ENCODE measurements around the gene CDH2. TPM values are rescaled to one million over a fixed set of nuclear protein-coding genes. Genes with fewer than 3 reads are reported as not detected.
A peak's percentile ranks its signal among the peaks of the same experiment; 100 is the strongest.

The CDH2 gene
- total RNA-seq, 1 donor from 2014 or later: 198 TPM

- Mint-ChIP-seq H3K9me3 (ENCODE audit: low read depth) (no peaks in the 10 kb centered on the region), H3K4me3 (ENCODE audit: unreplicated experiment) (no peak overlapping the region), H3K27me3 (ENCODE audit: low read depth) (no peaks in the 10 kb centered on the region), H3K4me1 (ENCODE audit: low read depth) (peaks cover 67% of the 10 kb centered on the region), H3K27ac (ENCODE audit: unreplicated experiment) (peak overlapping the region; percentile 74), H3K36me3 (ENCODE audit: low read depth) (no peaks in the 10 kb centered on the region)
- TF ChIP-seq, protein P1, sequence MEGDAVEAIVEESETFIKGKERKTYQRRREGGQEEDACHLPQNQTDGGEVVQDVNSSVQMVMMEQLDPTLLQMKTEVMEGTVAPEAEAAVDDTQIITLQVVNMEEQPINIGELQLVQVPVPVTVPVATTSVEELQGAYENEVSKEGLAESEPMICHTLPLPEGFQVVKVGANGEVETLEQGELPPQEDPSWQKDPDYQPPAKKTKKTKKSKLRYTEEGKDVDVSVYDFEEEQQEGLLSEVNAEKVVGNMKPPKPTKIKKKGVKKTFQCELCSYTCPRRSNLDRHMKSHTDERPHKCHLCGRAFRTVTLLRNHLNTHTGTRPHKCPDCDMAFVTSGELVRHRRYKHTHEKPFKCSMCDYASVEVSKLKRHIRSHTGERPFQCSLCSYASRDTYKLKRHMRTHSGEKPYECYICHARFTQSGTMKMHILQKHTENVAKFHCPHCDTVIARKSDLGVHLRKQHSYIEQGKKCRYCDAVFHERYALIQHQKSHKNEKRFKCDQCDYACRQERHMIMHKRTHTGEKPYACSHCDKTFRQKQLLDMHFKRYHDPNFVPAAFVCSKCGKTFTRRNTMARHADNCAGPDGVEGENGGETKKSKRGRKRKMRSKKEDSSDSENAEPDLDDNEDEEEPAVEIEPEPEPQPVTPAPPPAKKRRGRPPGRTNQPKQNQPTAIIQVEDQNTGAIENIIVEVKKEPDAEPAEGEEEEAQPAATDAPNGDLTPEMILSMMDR (IDR thresholded peaks at IDR 0.05): no peak
- DNase-seq (ENCODE audit: low spot score): no peak
Observed at GRCh38 chr18:28120828-28121515, 56.0 kb downstream of the CDH2 start.

- Mint-ChIP-seq H3K4me3 (ENCODE audit: unreplicated experiment) (no peak overlapping the region), H3K4me1 (ENCODE audit: low read depth) (peaks cover 81% of the 10 kb centered on the region), H3K27me3 (ENCODE audit: low read depth) (no peaks in the 10 kb centered on the region), H3K36me3 (ENCODE audit: low read depth) (no peaks in the 10 kb centered on the region), H3K9me3 (ENCODE audit: low read depth) (no peaks in the 10 kb centered on the region), H3K27ac (ENCODE audit: unreplicated experiment) (peak overlapping the region; percentile 93)
- no peak for DNase-seq (ENCODE audit: low spot score)
- TF ChIP-seq, protein P1 (IDR thresholded peaks at IDR 0.05): no peak
Observed at GRCh38 chr18:28116461-28116860, 60.5 kb downstream of the CDH2 start.

DNA sequence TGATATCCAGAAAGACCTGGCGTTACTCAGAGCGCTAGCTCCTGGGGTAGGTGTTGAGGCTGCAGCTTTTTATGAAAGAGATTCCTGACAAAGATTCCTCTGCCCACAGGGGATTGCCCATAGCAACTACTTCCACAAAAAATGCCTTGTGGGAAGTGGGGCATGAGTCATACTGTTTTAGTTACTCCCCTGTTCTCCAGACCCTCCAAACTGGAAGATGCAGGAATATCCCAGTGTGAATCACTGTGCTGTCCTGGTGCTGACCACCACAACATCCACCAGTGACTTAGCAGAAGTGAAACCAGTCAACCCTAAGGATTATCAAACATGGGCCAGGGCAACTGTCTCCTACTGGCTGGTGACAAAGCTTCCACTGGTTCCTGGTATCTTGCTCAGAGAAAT, 61.8 kb downstream of the CDH2 start:
- peaks cover 82% of the 10 kb centered on the region for H3K4me1 Mint-ChIP-seq (ENCODE audit: low read depth)
- H3K36me3 Mint-ChIP-seq (ENCODE audit: low read depth): no peaks in the 10 kb centered on the region
- peak overlapping the region; percentile 93 for H3K27ac Mint-ChIP-seq (ENCODE audit: unreplicated experiment)
- H3K4me3 Mint-ChIP-seq (ENCODE audit: unreplicated experiment): peak overlapping the region; percentile 9
- H3K9me3 Mint-ChIP-seq (ENCODE audit: low read depth): no peaks in the 10 kb centered on the region
- TF ChIP-seq, protein P1 (IDR thresholded peaks at IDR 0.05): no peak
- no peak for DNase-seq (ENCODE audit: low spot score)
- no peaks in the 10 kb centered on the region for H3K27me3 Mint-ChIP-seq (ENCODE audit: low read depth)

DNA sequence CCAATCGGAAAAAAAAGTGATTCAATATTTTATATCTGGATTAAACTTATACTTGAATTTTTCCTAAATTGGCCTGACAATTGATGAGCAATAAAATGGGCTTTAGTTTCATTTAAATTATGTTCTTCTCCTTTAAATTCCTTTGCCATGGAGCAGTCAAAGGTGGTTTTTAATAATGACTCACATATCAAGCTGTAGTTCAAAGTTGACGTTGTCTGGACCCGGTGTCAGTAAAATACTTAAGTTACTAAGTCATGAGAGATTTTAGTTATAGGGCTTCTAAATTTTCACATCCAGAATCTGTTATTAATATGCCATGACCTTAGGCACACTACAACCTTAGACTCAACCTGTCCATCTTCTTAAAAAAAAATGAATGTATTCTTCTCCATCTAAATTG, 62.5 kb downstream of the CDH2 start:
- peak overlapping the region; percentile 93 for H3K27ac Mint-ChIP-seq (ENCODE audit: unreplicated experiment)
- no peaks in the 10 kb centered on the region for H3K27me3 Mint-ChIP-seq (ENCODE audit: low read depth)
- no peak for DNase-seq (ENCODE audit: low spot score)
- TF ChIP-seq, protein P1 (IDR thresholded peaks at IDR 0.05): no peak
- H3K4me1 Mint-ChIP-seq (ENCODE audit: low read depth): peaks cover 82% of the 10 kb centered on the region
- no peaks in the 10 kb centered on the region for H3K9me3 Mint-ChIP-seq (ENCODE audit: low read depth)
- no peaks in the 10 kb centered on the region for H3K36me3 Mint-ChIP-seq (ENCODE audit: low read depth)
- H3K4me3 Mint-ChIP-seq (ENCODE audit: unreplicated experiment): peak overlapping the region; percentile 9

- TF ChIP-seq, protein P1 (IDR thresholded peaks at IDR 0.05): no peak
- Mint-ChIP-seq H3K4me1 (ENCODE audit: low read depth) (peaks cover 86% of the 10 kb centered on the region), H3K36me3 (ENCODE audit: low read depth) (no peaks in the 10 kb centered on the region), H3K27me3 (ENCODE audit: low read depth) (no peaks in the 10 kb centered on the region), H3K4me3 (ENCODE audit: unreplicated experiment) (no peak overlapping the region), H3K9me3 (ENCODE audit: low read depth) (no peaks in the 10 kb centered on the region), H3K27ac (ENCODE audit: unreplicated experiment) (peak overlapping the region; percentile 85)
- no peak for DNase-seq (ENCODE audit: low spot score)
Observed at GRCh38 chr18:28113271-28114029, 63.5 kb downstream of the CDH2 start.
